Measurements from ENCODE around the gene ATP8A2. TPM values are rescaled to one million over a fixed set of nuclear protein-coding genes. Genes with fewer than 3 reads are reported as not detected.

ATP8A2 gene
- polyA plus RNA-seq, 3 donors = not detected

- H3K27me3 ChIP-seq (ENCODE audit: control insufficient read depth in 2 of 2, insufficient read depth in 2 of 2, low read length in 2 of 2) = no peaks in the 10 kb centered on the region
- H3K4me3 ChIP-seq (replicated peaks in 1 of 3; ENCODE audit: low read depth in 2 of 3, low read length in 3 of 3) = no peak overlapping the region
- no peak for TF ChIP-seq CTCF (IDR thresholded peaks at IDR 0.05)
- no peak for DNase-seq
- no peak overlapping the region for H3K27ac ChIP-seq (ENCODE audit: low read depth in 1 of 2, low read length in 2 of 2)
- WGBS (ENCODE audit: insufficient coverage) = 88% methylated on average over 6 of the region's 9 CpGs
- peaks cover 2 to 3% (median 3%) of the 10 kb centered on the region in 3 donors for H3K27me3 Mint-ChIP-seq (ENCODE audit: low read depth in 3 of 3)
- no peak overlapping the region for H2AFZ ChIP-seq (ENCODE audit: insufficient read depth, low read depth, low read length, poor library complexity, severe bottlenecking)
- no peak overlapping the region for H3K4me3 Mint-ChIP-seq
- H4K20me1 ChIP-seq (ENCODE audit: insufficient read depth, low read length) = no peaks in the 10 kb centered on the region
- H3K9me3 Mint-ChIP-seq = peaks cover 0 to 7% (median 2%) of the 10 kb centered on the region in 7 donors
- H3K9me3 ChIP-seq (replicated peaks in 1 of 2; ENCODE audit: control insufficient read depth in 1 of 2, insufficient read depth in 1 of 2, low read length in 2 of 2) = peaks cover 0 to 2% of the 10 kb centered on the region in 2 donors
- H3K9ac ChIP-seq (ENCODE audit: insufficient read depth, low read length, poor library complexity, severe bottlenecking) = no peak overlapping the region
- no peaks in the 10 kb centered on the region for H3K79me2 ChIP-seq (ENCODE audit: insufficient read depth, low read length)
- no peaks in the 10 kb centered on the region for H3K36me3 Mint-ChIP-seq
- intact Hi-C loops (cut with micrococcal nuclease) = no loop called here
- no peaks in the 10 kb centered on the region for H3K4me1 Mint-ChIP-seq
- no peak overlapping the region for H3K27ac Mint-ChIP-seq
- H3K4me1 ChIP-seq (ENCODE audit: control insufficient read depth in 1 of 2, insufficient read depth in 2 of 2, low read length in 2 of 2) = no peaks in the 10 kb centered on the region
- no peaks in the 10 kb centered on the region for H3K36me3 ChIP-seq (replicated peaks in 1 of 2; ENCODE audit: control insufficient read depth in 1 of 2, insufficient read depth in 2 of 2, low read length in 2 of 2)
- no peak overlapping the region for H3K4me2 ChIP-seq (replicated peaks; ENCODE audit: extremely low read depth, low read length, poor library complexity, severe bottlenecking)
Measured at GRCh38 chr13:25686831-25687470, 315.2 kb downstream of the ATP8A2 start.

GRCh38 chr13:25687471-25688225 is 315.9 kb downstream of the ATP8A2 start:
- WGBS (ENCODE audit: insufficient coverage) = 75% methylated on average over 6 of the region's 9 CpGs

More at GRCh38 chr13:25687471-25688225, 315.9 kb downstream of the ATP8A2 start:
- no peak overlapping the region for H3K4me3 ChIP-seq (replicated peaks in 1 of 3; ENCODE audit: low read depth in 2 of 3, low read length in 3 of 3)
- no peaks in the 10 kb centered on the region for H3K9me3 ChIP-seq (replicated peaks in 1 of 2; ENCODE audit: control insufficient read depth in 1 of 2, insufficient read depth in 1 of 2, low read length in 2 of 2)
- no peaks in the 10 kb centered on the region for H3K36me3 ChIP-seq (replicated peaks in 1 of 2; ENCODE audit: control insufficient read depth in 1 of 2, insufficient read depth in 2 of 2, low read length in 2 of 2)
- H3K27me3 Mint-ChIP-seq (ENCODE audit: low read depth in 3 of 3) = peaks cover 0 to 3% (median 3%) of the 10 kb centered on the region in 3 donors
- peaks cover 0 to 5% (median 2%) of the 10 kb centered on the region in 7 donors for H3K9me3 Mint-ChIP-seq
- no peak overlapping the region for H2AFZ ChIP-seq (ENCODE audit: insufficient read depth, low read depth, low read length, poor library complexity, severe bottlenecking)
- H3K4me3 Mint-ChIP-seq = no peak overlapping the region
- no peak for DNase-seq
- no peaks in the 10 kb centered on the region for H3K4me1 ChIP-seq (ENCODE audit: control insufficient read depth in 1 of 2, insufficient read depth in 2 of 2, low read length in 2 of 2)
- H3K36me3 Mint-ChIP-seq = no peaks in the 10 kb centered on the region
- no peaks in the 10 kb centered on the region for H3K4me1 Mint-ChIP-seq
- intact Hi-C loops (cut with micrococcal nuclease) = no loop called here
- no peak for TF ChIP-seq CTCF (IDR thresholded peaks at IDR 0.05)
- no peak overlapping the region for H3K4me2 ChIP-seq (replicated peaks; ENCODE audit: extremely low read depth, low read length, poor library complexity, severe bottlenecking)
- H4K20me1 ChIP-seq (ENCODE audit: insufficient read depth, low read length) = no peaks in the 10 kb centered on the region
- H3K9ac ChIP-seq (ENCODE audit: insufficient read depth, low read length, poor library complexity, severe bottlenecking) = no peak overlapping the region
- H3K27ac Mint-ChIP-seq = no peak overlapping the region
- no peaks in the 10 kb centered on the region for H3K27me3 ChIP-seq (ENCODE audit: control insufficient read depth in 2 of 2, insufficient read depth in 2 of 2, low read length in 2 of 2)
- no peaks in the 10 kb centered on the region for H3K79me2 ChIP-seq (ENCODE audit: insufficient read depth, low read length)
- no peak overlapping the region for H3K27ac ChIP-seq (ENCODE audit: low read depth in 1 of 2, low read length in 2 of 2)

All from CD14-positive monocyte (primary cell).